ENCODE data around the gene HSDL2. TPM values are rescaled to one million over a fixed set of nuclear protein-coding genes. Genes with fewer than 3 reads are reported as not detected.
A peak's percentile ranks its signal among the peaks of the same experiment; 100 is the strongest.
"Not testable (repeated sequence)": the region's sequence is repeated elsewhere in the genome, so short reads cannot be mapped to it uniquely, and the experiment has no call there.

The HSDL2 gene
- total RNA-seq, 1 donor from 2014 or later: 25.3 TPM

- DNase-seq (ENCODE audit: low read depth): no peak
- TF ChIP-seq, protein P1, sequence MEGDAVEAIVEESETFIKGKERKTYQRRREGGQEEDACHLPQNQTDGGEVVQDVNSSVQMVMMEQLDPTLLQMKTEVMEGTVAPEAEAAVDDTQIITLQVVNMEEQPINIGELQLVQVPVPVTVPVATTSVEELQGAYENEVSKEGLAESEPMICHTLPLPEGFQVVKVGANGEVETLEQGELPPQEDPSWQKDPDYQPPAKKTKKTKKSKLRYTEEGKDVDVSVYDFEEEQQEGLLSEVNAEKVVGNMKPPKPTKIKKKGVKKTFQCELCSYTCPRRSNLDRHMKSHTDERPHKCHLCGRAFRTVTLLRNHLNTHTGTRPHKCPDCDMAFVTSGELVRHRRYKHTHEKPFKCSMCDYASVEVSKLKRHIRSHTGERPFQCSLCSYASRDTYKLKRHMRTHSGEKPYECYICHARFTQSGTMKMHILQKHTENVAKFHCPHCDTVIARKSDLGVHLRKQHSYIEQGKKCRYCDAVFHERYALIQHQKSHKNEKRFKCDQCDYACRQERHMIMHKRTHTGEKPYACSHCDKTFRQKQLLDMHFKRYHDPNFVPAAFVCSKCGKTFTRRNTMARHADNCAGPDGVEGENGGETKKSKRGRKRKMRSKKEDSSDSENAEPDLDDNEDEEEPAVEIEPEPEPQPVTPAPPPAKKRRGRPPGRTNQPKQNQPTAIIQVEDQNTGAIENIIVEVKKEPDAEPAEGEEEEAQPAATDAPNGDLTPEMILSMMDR (conservative IDR thresholded peaks at IDR 0.05; ENCODE audit: low read depth, low read length): no peak
- H3K4me3 ChIP-seq (ENCODE audit: low read depth, low read length): no peak overlapping the region
Measured at GRCh38 chr9:112411626-112412027, 31.7 kb downstream of the HSDL2 start.

DNA sequence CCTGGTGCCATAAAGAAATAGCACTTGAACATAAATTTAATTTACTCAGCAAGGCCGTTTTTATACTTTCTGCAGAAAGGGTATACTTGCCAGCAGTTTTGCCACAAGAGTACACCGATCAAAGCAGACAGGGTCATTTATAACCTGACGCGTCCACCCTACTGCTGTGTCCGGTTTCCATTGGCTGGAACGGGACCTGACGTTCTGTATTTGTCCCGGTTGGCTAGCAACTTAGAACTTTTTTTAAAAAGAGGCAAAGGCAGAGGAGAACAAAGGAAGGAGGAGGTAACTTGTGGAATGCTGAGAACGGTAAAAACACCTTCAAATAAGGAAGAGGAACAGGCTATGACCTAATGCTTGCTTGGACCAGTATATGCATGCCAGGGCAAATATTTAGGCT, 33.8 kb downstream of the HSDL2 start:
- not testable (repeated sequence) for DNase-seq (ENCODE audit: low read depth); H3K4me3 ChIP-seq (ENCODE audit: low read depth, low read length)

DNA sequence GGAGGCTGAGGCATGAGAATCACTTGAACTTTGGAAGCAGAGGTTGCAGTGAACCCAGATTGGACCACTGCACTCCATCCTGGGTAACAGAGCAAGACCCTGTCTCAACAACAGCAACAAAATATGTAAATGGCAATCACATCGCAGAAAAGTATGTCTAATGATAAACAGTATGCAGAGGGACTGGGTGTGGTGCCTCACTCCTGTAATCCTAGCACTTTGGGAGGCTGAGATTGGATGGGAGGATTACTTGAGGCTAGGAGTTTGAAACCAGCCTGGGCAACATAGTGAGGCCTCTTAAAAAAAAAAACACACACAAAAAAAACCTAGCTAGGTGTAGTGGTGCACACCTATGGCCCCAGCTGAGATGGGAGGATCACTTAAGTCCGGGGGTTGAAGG, 40.3 kb downstream of the HSDL2 start:
- DNase-seq (ENCODE audit: low read depth): no peak
- TF ChIP-seq, protein P1 (conservative IDR thresholded peaks at IDR 0.05; ENCODE audit: low read depth, low read length): no peak
- no peak overlapping the region for H3K4me3 ChIP-seq (ENCODE audit: low read depth, low read length)

DNA sequence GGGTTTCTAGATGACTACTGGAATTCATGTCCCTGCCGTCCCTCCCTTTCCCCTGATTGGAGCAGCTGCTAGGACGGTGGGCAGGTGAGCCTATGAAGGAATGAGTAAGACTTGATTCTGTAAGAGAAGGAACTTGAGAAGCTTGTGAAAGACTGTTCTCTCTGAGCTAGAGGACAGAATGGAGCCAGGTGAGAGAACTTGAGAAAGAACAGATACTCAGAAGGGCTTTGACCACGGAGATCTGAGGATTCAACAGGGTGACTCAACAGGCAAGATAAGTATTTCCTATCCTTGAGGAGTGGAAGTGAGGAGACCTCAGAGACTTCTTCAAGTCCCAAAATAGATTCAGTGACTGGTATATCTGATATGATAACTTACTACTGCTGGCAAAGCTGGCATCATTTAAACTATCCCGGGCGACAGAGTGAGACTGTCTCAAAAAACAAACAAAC, 41.9 kb downstream of the HSDL2 start:
- no peak overlapping the region for H3K4me3 ChIP-seq (ENCODE audit: low read depth, low read length)
- TF ChIP-seq, protein P1 (conservative IDR thresholded peaks at IDR 0.05; ENCODE audit: low read depth, low read length): no peak
- DNase-seq (ENCODE audit: low read depth): no peak

- TF ChIP-seq, protein P1 (conservative IDR thresholded peaks at IDR 0.05; ENCODE audit: low read depth, low read length): no peak
- peak; percentile 10 for DNase-seq (ENCODE audit: low read depth)
- no peak overlapping the region for H3K4me3 ChIP-seq (ENCODE audit: low read depth, low read length)
Measured at GRCh38 chr9:112422417-112423148, 42.7 kb downstream of the HSDL2 start.

DNA sequence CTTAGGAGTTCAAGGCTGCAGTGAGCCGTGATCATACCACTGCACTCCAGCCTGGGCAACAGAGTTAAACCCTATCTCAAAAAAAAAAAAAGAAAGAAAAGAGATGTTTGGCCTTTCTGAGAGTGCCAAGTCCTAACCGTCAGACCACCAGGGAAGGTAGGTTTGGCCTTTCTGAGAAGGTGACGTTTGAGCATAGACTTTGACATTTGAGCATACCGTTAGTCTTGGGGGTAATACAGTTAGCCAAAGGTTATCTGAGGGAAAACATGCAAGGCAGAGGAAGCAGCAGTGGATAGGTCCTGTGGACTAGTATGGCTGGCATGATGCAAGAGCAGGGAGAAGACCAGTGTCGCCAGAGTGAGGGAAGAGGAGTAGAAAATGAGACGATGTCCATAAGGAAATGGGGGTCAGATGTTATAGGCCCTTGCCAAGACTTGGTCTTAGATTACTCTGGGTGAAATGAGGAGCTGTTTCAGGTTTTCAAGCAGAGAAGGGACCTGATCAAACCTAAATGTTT, 50.2 kb downstream of the HSDL2 start:
- TF ChIP-seq, protein P1 (conservative IDR thresholded peaks at IDR 0.05; ENCODE audit: low read depth, low read length): no peak
- no peak overlapping the region for H3K4me3 ChIP-seq (ENCODE audit: low read depth, low read length)
- no peak for DNase-seq (ENCODE audit: low read depth)

GRCh38 chr9:112433499-112434392, 53.8 kb downstream of the HSDL2 start:
- TF ChIP-seq, protein P1 (conservative IDR thresholded peaks at IDR 0.05; ENCODE audit: low read depth, low read length): no peak
- no peak for DNase-seq (ENCODE audit: low read depth)
- no peak overlapping the region for H3K4me3 ChIP-seq (ENCODE audit: low read depth, low read length)

All from epithelial cell of proximal tubule (primary cell).